Germinal center (tissue), 1 donor: Measurements from ENCODE around the gene PIGN.
"Not testable (repeated sequence)": the region's sequence is repeated elsewhere in the genome, so short reads cannot be mapped to it uniquely, and the experiment has no call there.

ENCODE experiments used
- DNase-seq: peaks from one replicate; pipeline ENCODE4 v3.0.0; 2012; ENCODE audit warnings: mixed read lengths, low spot score

PIGN gene

DNA sequence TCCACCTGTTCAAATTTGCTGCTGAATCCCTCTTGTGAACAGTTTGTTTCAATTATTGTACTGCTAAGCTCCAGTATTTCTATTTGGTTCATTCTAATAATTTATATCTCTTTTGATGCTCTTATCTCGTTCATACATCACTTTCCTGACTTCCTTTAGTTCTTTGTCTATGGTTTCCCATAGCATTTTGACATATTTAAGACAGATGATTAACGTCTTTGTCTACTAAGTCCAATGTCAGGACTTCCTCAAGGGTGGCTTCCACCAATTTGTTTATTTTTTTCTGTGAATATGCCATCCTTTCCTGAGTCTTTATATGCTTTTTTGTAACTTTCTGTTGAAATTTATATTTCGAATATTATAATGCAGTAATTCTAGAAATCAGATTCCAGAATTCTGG, 9.6 kb downstream of the PIGN start:
- no peak for DNase-seq

DNA sequence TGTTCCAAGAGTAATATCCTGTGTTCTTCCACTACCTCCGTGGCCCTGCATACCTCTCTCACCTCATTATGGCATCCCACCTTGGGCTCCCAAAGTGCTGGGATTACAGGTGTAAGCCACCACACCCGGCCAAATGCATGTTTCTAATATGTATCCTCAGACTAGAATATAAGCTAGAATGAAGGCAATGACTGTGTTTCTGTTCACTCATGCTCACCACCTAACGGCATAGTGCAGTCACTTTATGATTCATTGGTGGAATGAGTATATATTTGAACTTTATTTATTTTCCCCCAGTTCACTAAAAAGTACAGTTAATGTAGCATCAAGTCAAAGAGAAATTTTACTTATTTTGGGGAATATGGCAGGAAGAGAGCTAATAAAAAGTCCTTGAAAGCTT, 11.3 kb downstream of the PIGN start:
- DNase-seq = no peak

GRCh38 chr18:62172298-62172697, 14.6 kb downstream of the PIGN start:
- no peak for DNase-seq

DNA sequence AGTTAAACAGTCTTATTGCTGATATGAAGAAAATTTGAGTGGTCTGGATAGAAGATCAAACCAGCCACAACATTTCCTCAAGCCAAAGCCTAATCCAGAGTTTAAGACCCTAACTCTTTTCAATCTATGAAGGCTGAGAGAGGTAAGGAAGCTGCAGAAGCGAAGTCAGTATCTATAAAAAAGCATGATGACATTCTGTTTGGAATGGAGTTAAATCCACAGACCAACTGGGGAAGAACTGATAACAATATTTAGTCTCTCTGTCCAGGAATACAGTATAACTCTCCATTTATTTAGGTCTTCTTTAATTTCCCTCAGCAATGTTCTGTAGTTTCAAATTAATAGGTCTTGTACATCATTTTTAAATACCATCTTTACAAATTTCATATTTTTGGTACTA, 16.0 kb downstream of the PIGN start:
- no peak for DNase-seq

GRCh38 chr18:62166524-62166923, 20.3 kb downstream of the PIGN start:
- DNase-seq = not testable (repeated sequence)

DNA sequence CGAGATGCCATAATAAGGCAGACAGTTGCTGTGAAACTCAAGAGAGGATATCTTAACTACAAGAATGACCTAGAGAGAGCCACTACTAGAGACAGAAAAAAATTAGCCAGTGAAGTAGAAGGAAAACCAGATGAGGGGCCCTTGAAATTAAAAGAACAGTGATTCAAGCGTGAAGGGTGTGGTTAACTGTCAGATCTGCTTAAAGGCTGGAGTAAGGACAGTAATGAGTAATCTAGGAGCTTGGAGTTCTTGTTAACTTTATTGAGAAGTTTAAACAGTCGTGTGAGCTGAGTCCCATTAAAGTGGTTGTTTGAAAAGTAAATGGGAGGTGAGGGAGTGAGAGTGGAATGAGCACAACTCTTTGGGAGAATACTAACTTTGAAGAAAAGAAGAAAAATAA, 21.3 kb downstream of the PIGN start:
- DNase-seq = no peak

DNA sequence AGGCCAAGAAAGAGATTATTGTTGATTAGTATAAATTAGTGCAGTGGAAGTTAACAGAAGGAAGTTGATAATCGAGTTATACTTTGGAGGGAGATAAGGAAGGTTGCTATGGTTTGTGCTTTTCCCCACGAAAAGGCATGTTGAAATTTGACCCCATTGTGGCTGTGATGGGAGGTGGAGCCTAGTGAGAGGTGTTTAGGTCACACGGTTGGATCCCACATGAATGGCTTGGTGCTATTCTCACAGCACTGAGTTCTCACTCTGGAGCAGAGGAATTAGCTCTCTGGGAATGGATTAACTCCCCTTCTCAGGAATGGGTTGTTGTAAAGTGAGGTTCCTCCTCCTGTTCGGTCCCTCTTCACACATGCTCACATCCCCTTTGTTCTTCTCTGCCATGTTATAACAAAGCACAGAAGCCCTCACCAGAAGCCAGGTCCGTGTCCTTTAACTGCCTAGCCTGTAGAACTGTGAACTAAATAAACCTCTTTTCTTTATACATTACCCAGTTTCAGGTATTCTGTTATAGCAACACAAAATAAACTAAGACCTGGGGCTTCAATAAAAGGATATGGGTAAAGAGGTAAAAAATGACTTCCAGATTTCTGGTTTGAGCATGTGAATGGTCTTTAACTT, 21.9 kb downstream of the PIGN start:
- DNase-seq = no peak

DNA sequence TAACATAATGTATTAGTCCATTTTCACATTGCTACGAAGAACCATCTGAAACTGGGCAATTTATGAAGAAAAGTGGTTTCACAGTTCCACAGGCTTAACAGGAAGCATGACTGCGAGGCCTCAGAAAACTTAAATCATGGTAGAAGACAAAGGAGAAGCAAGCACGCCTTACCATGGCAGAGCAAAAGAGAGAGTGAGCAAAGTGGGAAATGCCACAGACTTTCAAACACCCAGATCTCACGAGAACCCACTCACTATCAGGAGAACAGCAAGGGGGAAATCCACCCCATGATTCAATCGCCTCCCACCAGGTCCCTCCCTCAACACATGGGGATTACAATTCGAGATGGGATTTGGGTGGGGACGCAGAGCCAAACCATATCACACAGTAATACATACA, 22.5 kb downstream of the PIGN start:
- no peak for DNase-seq

- DNase-seq = no peak
Measured at GRCh38 chr18:62157843-62158242, 29.0 kb downstream of the PIGN start.

- no peak for DNase-seq
Measured at GRCh38 chr18:62152844-62153243, 34.0 kb downstream of the PIGN start.

GRCh38 chr18:62151068-62151771, 35.6 kb downstream of the PIGN start:
- no peak for DNase-seq

DNA sequence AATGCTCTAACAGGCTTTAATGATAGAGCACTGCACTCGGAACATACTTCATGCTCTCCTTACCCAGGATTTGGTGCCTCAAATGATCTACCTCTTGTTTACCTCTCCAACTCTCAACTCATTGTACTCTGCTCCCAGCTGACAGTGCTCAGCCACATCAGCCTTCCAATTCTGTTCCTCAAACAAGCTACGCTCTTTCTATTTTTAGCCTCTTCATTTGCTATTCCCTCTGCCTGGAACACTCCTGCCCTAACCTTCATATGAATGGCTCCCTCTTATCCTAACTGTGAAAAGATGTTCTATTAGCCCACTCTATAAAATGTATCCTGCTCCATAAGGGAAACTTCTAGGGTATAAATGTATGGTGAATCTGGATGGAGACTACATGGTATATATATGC, 42.5 kb downstream of the PIGN start:
- no peak for DNase-seq

DNA sequence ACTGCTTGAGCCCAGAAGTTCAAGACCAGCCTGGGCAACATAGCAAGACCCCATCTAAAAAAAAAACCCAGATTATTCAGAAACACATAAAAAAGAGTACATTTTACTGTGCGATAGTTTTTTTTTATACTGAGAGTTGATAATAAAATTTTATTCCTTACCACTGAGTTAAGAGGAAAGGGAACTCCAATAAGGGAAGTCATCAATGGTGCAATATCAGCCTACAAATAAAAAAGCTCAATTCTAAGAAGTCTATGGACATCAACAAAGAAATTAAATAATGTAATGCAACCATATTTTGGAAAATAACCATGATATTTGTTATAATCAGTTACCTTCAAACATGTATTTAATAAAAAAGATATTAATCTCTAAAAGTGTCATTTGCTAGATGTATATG, 46.6 kb downstream of the PIGN start:
- no peak for DNase-seq

GRCh38 chr18:62138461-62139235, 48.2 kb downstream of the PIGN start:
- DNase-seq = no peak

DNA sequence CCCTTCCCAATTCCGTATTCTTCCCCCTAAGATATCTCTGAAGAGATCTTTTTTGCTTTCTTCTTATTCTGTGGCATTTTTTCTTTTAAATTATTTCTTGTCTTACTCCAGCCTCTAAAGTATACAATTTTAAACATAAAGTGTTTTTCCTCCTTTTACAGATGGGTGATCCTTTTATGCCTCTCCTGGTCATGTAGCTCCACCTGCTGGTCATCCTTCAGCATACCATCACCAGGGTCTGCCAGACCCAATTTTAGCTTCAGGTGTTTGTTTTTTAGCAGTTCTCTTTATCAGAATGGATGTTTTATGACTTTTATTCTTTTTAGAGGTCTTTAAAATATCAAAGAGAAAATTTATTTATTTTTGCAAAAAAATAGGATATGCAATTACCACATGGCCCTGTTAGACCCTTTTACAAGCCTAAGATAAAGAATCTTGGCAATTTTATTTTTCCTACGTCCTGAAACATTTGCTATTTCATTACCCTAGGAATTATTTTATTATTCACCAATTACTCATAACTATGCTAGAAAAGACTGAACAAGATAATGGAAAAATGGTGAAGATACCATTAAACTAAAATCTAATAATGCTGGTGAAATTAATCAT, 55.5 kb downstream of the PIGN start:
- peak; percentile 57 for DNase-seq

GRCh38 chr18:62128157-62128556, 58.7 kb downstream of the PIGN start:
- no peak for DNase-seq

DNA sequence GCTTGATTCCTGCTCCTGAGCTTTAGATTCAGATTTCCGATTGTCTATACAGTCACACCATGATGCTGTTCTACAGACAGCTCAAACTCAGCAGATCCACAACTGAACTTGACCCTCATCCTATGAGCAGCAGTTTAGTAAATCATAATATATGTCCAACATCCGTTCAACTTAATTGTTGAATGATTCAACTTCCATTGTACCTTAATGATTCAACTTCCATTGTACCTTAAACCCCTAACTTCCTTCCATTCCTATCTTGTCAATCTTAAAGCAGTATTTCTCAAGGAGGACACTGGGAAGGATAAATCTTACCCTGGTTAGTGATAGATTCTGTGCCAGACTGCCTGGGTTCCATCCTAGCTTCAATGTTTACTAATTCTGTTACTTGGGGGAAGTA, 60.1 kb downstream of the PIGN start:
- DNase-seq = no peak

DNA sequence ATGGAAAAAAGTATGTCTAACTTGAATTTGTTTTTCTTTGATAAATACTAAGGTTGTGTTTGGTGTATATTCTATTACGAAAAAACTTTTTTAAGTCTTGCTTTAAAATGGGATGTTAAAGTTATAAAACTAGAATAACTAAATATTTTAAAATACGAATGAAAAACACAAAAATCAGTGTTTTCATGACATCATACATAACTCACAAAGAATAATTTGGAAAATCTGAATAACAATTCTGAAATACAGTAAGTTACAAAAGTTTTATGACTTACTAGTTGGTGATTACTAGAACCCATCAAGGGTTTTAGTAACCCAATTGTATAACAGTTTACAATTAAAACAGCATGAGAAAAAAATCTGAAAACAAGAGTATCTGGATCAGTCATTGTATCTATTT, 61.2 kb downstream of the PIGN start:
- no peak for DNase-seq

DNA sequence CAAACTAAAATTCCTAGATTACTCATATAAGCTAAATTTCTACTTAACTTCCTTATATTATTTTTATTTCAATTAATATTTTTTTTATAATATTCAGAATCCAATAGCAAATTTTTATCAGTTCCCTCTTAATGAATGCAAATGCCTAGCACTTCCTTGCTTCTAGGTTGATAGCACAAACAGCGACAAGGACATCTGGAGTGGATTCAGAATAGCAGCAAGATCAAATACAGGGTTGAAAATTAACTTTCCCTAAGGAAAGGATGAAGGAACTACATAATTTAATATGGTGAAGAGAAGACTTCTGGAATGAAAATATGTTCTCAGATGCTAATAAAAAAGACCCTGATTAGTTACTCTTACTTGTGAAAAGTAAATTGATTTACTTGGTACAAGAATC, 64.5 kb downstream of the PIGN start:
- DNase-seq = no peak

GRCh38 chr18:62119884-62120283, 67.0 kb downstream of the PIGN start:
- DNase-seq = no peak

DNA sequence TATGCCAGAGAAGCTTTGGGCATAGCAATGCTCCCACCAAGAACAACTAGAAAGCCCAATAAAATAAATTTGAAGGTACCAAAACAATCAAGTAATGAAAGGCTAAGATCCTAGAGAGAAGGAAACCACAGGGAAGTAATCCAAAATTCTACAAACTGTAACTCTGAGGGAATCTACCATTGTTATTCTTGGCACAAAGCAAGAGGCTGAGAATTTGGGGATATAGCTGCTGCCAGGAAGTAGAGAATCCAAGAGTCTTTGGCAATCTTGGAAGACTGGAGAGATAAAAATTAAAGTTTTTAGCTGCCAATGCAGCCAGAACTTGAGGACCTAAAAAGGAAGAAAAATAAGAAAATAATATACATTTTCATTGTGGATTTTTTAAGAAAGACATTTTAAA, 68.5 kb downstream of the PIGN start:
- DNase-seq = no peak

- no peak for DNase-seq
Measured at GRCh38 chr18:62109676-62110075, 77.2 kb downstream of the PIGN start.

DNA sequence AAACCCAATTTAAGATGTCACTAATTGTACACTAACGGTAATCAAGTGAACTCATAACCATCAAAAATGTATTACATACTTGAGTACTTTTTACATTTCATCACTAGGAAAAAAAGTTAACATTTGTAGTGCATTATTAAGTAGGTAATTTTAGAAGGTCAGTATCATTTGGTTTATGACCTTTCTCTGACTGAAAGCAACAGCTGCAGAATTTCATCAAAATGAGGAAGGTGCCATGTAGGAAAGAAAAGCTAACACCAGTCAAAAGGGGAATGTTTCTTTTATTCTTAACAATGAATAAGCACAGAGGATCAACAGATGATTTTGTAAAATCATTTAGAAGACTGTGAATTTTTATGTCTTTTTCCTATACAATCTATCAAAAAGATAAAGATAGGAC, 79.0 kb downstream of the PIGN start:
- no peak for DNase-seq
